Measurements from ENCODE around the gene ABCA5.

ABCA5 gene
- long read RNA-seq, result 0 reads

GRCh38 chr17:69327060-69327831 lies at the start of gene ABCA5:
TSS of gene ABCA5 (minus strand) at chr17:69327133. CDS start at chr17:69314415, 12,718 bp downstream.
- Histone ChIP-seq H3K4me3 (replicated peaks; ENCODE audit: insufficient read depth, low read length) (peak within 1 kb of the TSS; percentile 70), H3K27ac (replicated peaks) (peak within 1 kb of the TSS; percentile 65), H3K27me3 (ENCODE audit: insufficient read depth, poor library complexity, severe bottlenecking) (no peaks in the 10 kb centered on the region)
- TF ChIP-seq, protein P1, sequence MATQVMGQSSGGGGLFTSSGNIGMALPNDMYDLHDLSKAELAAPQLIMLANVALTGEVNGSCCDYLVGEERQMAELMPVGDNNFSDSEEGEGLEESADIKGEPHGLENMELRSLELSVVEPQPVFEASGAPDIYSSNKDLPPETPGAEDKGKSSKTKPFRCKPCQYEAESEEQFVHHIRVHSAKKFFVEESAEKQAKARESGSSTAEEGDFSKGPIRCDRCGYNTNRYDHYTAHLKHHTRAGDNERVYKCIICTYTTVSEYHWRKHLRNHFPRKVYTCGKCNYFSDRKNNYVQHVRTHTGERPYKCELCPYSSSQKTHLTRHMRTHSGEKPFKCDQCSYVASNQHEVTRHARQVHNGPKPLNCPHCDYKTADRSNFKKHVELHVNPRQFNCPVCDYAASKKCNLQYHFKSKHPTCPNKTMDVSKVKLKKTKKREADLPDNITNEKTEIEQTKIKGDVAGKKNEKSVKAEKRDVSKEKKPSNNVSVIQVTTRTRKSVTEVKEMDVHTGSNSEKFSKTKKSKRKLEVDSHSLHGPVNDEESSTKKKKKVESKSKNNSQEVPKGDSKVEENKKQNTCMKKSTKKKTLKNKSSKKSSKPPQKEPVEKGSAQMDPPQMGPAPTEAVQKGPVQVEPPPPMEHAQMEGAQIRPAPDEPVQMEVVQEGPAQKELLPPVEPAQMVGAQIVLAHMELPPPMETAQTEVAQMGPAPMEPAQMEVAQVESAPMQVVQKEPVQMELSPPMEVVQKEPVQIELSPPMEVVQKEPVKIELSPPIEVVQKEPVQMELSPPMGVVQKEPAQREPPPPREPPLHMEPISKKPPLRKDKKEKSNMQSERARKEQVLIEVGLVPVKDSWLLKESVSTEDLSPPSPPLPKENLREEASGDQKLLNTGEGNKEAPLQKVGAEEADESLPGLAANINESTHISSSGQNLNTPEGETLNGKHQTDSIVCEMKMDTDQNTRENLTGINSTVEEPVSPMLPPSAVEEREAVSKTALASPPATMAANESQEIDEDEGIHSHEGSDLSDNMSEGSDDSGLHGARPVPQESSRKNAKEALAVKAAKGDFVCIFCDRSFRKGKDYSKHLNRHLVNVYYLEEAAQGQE (IDR thresholded peaks at IDR 0.05; ENCODE audit: insufficient replicate concordance, low read depth), result no peak
- peak; percentile 82 for TF ChIP-seq POLR2AphosphoS5 (IDR thresholded peaks at IDR 0.05; ENCODE audit: low read depth)
- DNase-seq (ENCODE audit: low read depth in 1 of 2, low spot score in 1 of 2), result peak; percentile 83 to 85

- peak in 1 of 2 experiments; percentile 9 for DNase-seq (ENCODE audit: low read depth in 1 of 2, low spot score in 1 of 2)
- no peaks in the 10 kb centered on the region for H3K27me3 ChIP-seq (ENCODE audit: insufficient read depth, poor library complexity, severe bottlenecking)
- TF ChIP-seq, protein P1 (IDR thresholded peaks at IDR 0.05; ENCODE audit: insufficient replicate concordance, low read depth), result no peak
- no peak for TF ChIP-seq GABPA (IDR thresholded peaks at IDR 0.05; ENCODE audit: low read depth)
- TF ChIP-seq POLR2AphosphoS5 (IDR thresholded peaks at IDR 0.05; ENCODE audit: low read depth), result no peak
- TF ChIP-seq CTCF (IDR thresholded peaks at IDR 0.05; ENCODE audit: insufficient read depth, low read length), result no peak
- no peak for TF ChIP-seq SPI1 (IDR thresholded peaks at IDR 0.05; ENCODE audit: borderline replicate concordance, low read depth)
- H3K4me3 ChIP-seq (replicated peaks; ENCODE audit: insufficient read depth, low read length), result no peak overlapping the region
- H3K27ac ChIP-seq (replicated peaks), result no peak overlapping the region
Measured at GRCh38 chr17:69375229-69375628, 48.3 kb upstream of the ABCA5 start.

- H3K4me3 ChIP-seq (replicated peaks; ENCODE audit: insufficient read depth, low read length), result no peak overlapping the region
- no peak overlapping the region for H3K27ac ChIP-seq (replicated peaks)
- no peak for DNase-seq (ENCODE audit: low read depth in 1 of 2, low spot score in 1 of 2)
Measured at GRCh38 chr17:69373069-69373468, 46.1 kb upstream of the ABCA5 start.

More at GRCh38 chr17:69373069-69373468, 46.1 kb upstream of the ABCA5 start:
- no peaks in the 10 kb centered on the region for H3K27me3 ChIP-seq (ENCODE audit: insufficient read depth, poor library complexity, severe bottlenecking)
- no peak for TF ChIP-seq POLR2AphosphoS5 (IDR thresholded peaks at IDR 0.05; ENCODE audit: low read depth)
- TF ChIP-seq CTCF (IDR thresholded peaks at IDR 0.05; ENCODE audit: insufficient read depth, low read length), result no peak
- no peak for TF ChIP-seq SPI1 (IDR thresholded peaks at IDR 0.05; ENCODE audit: borderline replicate concordance, low read depth)
- TF ChIP-seq GABPA (IDR thresholded peaks at IDR 0.05; ENCODE audit: low read depth), result no peak
- TF ChIP-seq, protein P1 (IDR thresholded peaks at IDR 0.05; ENCODE audit: insufficient replicate concordance, low read depth), result no peak

Data from HL-60 (cell line).